RWPE1 (cell line): Measurements from ENCODE around the gene SULT1C4.

ENCODE experiments used
- CTCF ChIA-PET: fragments of 350-600 bp; sonication (Branson Sonifier 250); formaldehyde crosslinking; extraction: SDS; loops from one replicate; lab custom pipeline; 2021; lab: Yijun Ruan, JAX
- POLR2A ChIA-PET: fragments of 400-600 bp; formaldehyde crosslinking; extraction: SDS; loops from one replicate; lab custom pipeline; 2020; ENCODE audit warnings: antibody characterized with exemption; ENCODE audit not compliant: low non-redundant PET; lab: Yijun Ruan, JAX
- DNase-seq: peaks from one replicate; pipeline ENCODE4 v3.0.0; 2012; ENCODE audit warnings: low spot score
- H3K27ac ChIP-seq: fragments of 450-650 bp; 2 replicates; pipeline ENCODE4 v1.5.1; 2017
- TF ChIP-seq, protein P1 (sequence below): fragments of 450-650 bp; conservative IDR thresholded peaks from 2 replicates; pipeline ENCODE4 v1.5.1; 2017; ENCODE audit warnings: low read depth, mild to moderate bottlenecking

SULT1C4 gene

DNA sequence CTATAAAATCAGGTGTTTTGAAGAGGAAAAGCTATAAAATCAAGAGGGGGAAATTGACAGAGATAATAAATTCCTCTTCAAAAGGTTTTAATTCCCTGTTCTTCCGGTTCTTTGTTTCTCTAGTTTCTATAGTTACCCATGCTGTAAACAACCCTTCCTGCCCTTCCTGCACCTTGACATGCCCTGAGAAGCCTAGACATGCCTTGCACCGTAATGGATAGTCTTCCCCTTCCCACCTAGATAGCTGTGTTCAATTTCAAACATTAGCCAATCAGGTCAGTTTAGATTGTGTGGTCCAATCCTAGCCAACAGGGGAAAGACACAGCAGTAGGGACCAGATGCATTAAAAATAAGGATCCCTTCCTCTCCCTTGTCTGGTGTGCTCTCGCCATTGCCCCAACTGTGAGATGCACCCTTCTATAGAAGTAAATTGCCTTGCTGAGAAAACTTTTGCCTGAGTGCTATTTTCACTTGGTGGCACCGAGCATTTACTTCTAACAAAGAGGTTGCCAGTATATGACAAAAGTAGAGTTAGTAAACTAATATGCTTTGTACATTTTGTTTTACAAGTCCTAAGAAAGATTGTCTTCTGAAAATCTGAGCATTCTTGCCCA is 27.1 kb downstream of the SULT1C4 start:
- TF ChIP-seq, protein P1, sequence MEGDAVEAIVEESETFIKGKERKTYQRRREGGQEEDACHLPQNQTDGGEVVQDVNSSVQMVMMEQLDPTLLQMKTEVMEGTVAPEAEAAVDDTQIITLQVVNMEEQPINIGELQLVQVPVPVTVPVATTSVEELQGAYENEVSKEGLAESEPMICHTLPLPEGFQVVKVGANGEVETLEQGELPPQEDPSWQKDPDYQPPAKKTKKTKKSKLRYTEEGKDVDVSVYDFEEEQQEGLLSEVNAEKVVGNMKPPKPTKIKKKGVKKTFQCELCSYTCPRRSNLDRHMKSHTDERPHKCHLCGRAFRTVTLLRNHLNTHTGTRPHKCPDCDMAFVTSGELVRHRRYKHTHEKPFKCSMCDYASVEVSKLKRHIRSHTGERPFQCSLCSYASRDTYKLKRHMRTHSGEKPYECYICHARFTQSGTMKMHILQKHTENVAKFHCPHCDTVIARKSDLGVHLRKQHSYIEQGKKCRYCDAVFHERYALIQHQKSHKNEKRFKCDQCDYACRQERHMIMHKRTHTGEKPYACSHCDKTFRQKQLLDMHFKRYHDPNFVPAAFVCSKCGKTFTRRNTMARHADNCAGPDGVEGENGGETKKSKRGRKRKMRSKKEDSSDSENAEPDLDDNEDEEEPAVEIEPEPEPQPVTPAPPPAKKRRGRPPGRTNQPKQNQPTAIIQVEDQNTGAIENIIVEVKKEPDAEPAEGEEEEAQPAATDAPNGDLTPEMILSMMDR = no peak
- no peak overlapping the region for H3K27ac ChIP-seq
- CTCF ChIA-PET = no interaction called here
- no peak for DNase-seq
- POLR2A ChIA-PET = no interaction called here

DNA sequence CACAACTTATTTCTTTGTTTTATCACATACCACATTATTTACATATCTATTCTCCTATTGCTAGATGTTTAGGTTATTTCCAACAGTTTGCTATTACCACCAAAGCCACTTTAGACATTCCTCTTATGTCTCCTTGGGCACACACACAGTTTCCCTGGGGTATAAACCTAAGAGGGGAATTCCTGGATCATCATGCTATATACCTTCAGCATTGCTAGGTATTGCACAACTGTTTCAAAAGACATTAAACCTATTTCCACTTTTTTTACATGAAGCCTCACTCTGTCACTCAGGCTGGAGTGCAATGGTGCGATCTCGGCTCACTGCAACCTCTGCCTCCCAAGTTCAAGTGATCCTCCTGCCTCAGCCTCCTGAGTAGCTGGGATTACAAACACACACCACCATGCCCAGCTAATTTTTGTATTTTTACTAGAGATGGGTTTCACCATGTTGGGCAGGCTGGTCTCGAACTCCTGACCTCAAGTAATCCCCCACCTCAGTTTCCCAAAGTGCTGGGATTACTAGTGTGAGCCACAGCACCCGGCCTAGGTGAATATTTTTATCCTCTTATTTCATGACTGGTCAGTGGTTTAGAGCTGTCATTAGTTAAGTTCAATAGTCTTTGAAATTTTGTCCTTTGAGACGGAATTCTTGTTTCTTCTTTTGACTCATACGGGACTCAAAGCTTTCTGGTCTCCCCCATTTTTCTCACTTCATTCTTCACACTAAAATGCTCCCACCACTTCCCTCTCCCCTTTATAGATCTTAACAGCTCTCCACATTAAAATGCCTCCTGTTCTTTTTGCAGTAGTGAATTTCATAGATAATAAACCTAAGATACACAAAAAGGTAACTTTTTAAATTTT is 30.3 kb downstream of the SULT1C4 start:
- H3K27ac ChIP-seq = no peak overlapping the region
- POLR2A ChIA-PET = no interaction called here
- TF ChIP-seq, protein P1 = no peak
- CTCF ChIA-PET = no interaction called here
- no peak for DNase-seq

DNA sequence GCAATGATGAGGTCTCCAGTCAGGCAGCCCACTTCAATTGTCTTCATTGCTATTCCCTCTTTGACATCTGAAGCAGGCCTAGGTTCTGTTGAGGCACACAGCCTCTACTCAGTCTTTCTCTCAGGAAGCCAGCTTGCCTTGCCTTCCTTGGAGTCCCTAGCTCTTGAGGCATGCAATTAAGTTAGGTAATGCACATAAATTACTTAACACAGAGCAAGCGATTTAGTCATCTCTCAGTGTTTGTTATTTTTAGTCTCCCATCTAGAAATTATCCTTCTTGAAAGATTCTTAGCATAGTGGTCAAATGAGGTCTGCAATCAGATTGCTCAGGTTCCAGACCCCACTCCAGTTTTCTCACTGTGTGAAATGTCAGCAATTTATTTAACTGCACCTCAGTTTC is 32.0 kb downstream of the SULT1C4 start:
- no peak overlapping the region for H3K27ac ChIP-seq
- CTCF ChIA-PET = no interaction called here

DNA sequence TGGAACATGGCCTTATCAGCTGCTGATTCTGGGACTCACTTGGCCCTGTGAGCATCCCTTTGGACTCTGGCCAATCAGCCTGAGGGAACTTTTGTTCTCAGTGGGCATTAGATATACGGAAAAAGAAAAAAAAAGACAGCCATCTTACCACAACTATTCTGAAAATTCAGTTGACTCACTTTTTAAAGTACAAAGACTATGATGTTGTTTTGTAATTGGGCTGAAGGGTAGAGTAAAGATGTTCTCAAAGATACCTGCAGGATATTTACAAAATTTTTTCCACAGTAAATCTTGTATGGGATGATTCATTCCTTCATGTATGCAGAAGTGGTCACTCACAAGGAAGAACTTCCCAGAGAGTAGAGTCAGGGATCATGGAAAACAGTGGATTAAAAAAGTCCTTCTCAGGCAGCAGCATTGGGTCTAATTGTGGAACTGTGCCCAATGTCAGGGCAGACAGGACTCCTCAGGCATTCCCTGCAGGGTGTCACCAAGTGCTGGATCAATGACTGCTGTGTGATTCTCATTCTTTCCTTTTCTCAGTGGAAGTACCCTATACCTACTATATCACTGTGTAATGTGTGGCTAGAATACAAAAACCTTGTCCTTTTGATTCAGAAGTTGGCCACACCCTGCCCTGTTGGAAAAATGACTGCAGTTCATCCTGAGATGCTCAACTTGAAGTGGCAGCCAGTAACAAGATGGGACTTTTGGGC is 35.4 kb downstream of the SULT1C4 start:
- POLR2A ChIA-PET = interaction anchor here (0.6 kb wide), 1 partner anchor 543 kb away, joined by 3 read pairs; no protein-coding TSS in a partner anchor
- CTCF ChIA-PET = no interaction called here
- peak overlapping the region; percentile 65; the same call in 1 of the 2 replicates for H3K27ac ChIP-seq
- DNase-seq = peak; percentile 94
- TF ChIP-seq, protein P1 = no peak

More for the DNA sequence above, 32.0 kb downstream of the SULT1C4 start:
- no peak for DNase-seq
- POLR2A ChIA-PET = no interaction called here
- TF ChIP-seq, protein P1 = no peak

DNA sequence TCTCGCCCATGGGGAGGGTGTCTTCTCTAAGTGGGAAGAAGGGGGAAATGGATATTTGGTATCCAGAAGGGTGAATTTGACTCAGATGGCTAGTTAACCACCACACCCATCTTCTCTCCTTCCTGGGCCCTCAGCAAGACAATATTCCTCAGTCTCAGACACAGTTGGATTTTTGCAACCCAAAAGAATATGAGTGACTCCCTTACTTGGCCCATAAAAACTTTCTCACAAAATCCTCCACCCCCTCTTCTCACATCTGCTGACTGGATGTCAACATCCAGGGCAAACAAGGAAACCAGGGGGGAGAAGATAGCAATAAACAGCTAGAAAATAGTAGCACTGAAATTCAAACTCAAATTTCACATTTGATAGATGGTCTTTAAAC is 35.9 kb downstream of the SULT1C4 start:
- ChIA-PET POLR2A (no interaction called here), CTCF (no interaction called here)
- TF ChIP-seq, protein P1 = no peak
- no peak for DNase-seq
- peak overlapping the region; percentile 65; the same call in 1 of the 2 replicates for H3K27ac ChIP-seq

DNA sequence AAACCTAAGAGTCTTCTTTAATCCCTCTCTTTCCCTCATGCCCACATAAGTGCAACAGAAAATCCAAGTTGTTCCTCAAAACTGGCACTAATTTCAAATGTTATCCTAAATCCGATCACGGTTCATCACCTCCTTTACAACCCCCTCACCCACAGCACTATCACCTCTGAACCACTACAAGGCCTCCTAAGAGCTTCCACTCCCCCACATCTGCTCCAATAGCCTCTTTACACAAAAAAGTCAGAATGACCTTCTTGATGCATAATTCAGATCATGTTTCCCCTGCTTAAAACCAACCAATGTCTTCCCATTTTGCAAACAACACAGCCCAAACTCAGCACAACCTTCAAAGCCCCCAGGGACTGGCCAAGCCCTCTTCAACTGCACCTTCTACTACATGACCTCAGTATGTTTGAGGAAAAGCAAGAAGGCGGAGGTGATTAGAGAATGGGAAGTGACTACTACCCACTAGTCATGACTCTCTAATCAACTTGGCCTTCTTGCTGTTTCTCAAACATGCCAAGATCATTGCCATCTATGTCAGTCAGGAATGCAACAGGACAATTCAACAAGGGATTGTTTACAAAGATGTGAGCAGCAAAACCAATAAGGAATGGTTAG is 36.6 kb downstream of the SULT1C4 start:
- TF ChIP-seq, protein P1 = no peak
- CTCF ChIA-PET = no interaction called here
- POLR2A ChIA-PET = interaction anchor here (0.6 kb wide), 1 partner anchor 164 kb away, joined by 4 read pairs; no protein-coding TSS in a partner anchor
- no peak overlapping the region for H3K27ac ChIP-seq
- DNase-seq = no peak
